Colonic mucosa (tissue), 4 donors: Measurements from ENCODE around the gene R3HDML. TPM values are rescaled to one million over a fixed set of nuclear protein-coding genes. Genes with fewer than 3 reads are reported as not detected.

Experiments used
- DNase-seq: peaks from one replicate; pipeline ENCODE4 v3.0.0-alpha.2; 2020
- H3K27ac ChIP-seq: fragments of 200-600 bp; one replicate; pipeline ENCODE4 v1.8.0; 2021
- H3K27me3 ChIP-seq: fragments of 200-600 bp; one replicate; pipeline ENCODE4 v1.8.0; 2021
- H3K36me3 ChIP-seq: fragments of 200-600 bp; one replicate; pipeline ENCODE4 v1.8.0; 2021
- H3K4me1 ChIP-seq: fragments of 200-600 bp; one replicate; pipeline ENCODE4 v1.8.0; 2021; ENCODE audit warnings: mild to moderate bottlenecking
- H3K4me3 ChIP-seq: fragments of 200-600 bp; one replicate; pipeline ENCODE4 v1.8.0; 2021
- H3K9ac ChIP-seq, 2 donors: one replicate each; pipeline ENCODE4 v1.7.0; 2013; ENCODE audit warnings: control low read depth in 2 of 2, low read depth in 2 of 2, low read length in 2 of 2
- H3K9me3 ChIP-seq: fragments of 200-600 bp; one replicate; pipeline ENCODE4 v1.8.0; 2021
- CTCF ChIP-seq: fragments of 200-600 bp; IDR thresholded peaks from one replicate; pipeline ENCODE4 v1.8.0; 2022; ENCODE audit warnings: antibody characterized with exemption, mild to moderate bottlenecking
- intact Hi-C: fragments of 100-400 bp; cut with DNase I; formaldehyde crosslinking; loops from one replicate; pipeline ENCODE4 v1.14.1; 2022
- total RNA-seq, 2 donors: library from RNA; stranded (reverse); fragmentation: NEBNext Ultra II Directional in 1 of 2; extraction: Animal tissue kit (Norgen Biotek cat#: 25700) in 1 of 2; gene quantifications; one replicate each; pipeline ENCODE4 v1.2.1, GENCODE V29; 2021
- donor health status: healthy.
- donor health status: DM: no; HTN: no; CAD: no.
- donor health status: DM: no; HTN: no; CAD: no.

The R3HDML gene
- total RNA-seq, 2 donors from 2014 or later, result not detected

GRCh38 chr20:44306927-44307326, 29.9 kb upstream of the R3HDML start:
- no peaks in the 10 kb centered on the region for H3K36me3 ChIP-seq
- no peak for TF ChIP-seq CTCF
- H3K9ac ChIP-seq, result no peak overlapping the region
- no peak overlapping the region for H3K27ac ChIP-seq
- no peak for DNase-seq
- intact Hi-C loops, result no loop called here
- H3K9me3 ChIP-seq, result no peaks in the 10 kb centered on the region
- H3K27me3 ChIP-seq, result no peaks in the 10 kb centered on the region
- H3K4me1 ChIP-seq, result peaks cover 4% of the 10 kb centered on the region
- no peak overlapping the region for H3K4me3 ChIP-seq

- intact Hi-C loops, result loop anchor here (2.0 to 10.0 kb wide), 3 partner anchors 75 to 155 kb away; no protein-coding TSS in a partner anchor
- Histone ChIP-seq H3K36me3 (no peaks in the 10 kb centered on the region), H3K9me3 (no peaks in the 10 kb centered on the region), H3K9ac (peak overlapping the region; percentile 89 to 97), H3K27ac (peak overlapping the region; percentile 56), H3K4me3 (peak overlapping the region; percentile 97), H3K4me1 (peaks cover 4% of the 10 kb centered on the region), H3K27me3 (no peaks in the 10 kb centered on the region)
- DNase-seq, result peak; percentile 73
- TF ChIP-seq CTCF, result no peak
These were observed 26.8 kb upstream of the R3HDML start for GRCh38 chr20:44309763-44310663.

- H3K4me3 ChIP-seq, result peak within 1 kb of the TSS; percentile 97
- intact Hi-C loops, result loop anchor here (2.0 to 10.0 kb wide), 3 partner anchors 74 to 154 kb away; no protein-coding TSS in a partner anchor
- H3K9me3 ChIP-seq, result no peaks in the 10 kb centered on the region
- H3K27ac ChIP-seq, result peak within 1 kb of the TSS; percentile 56
- DNase-seq, result peak; percentile 99
- H3K4me1 ChIP-seq, result peaks cover 4% of the 10 kb centered on the region
- peak within 1 kb of the TSS; percentile 89 to 97 for H3K9ac ChIP-seq
- peak; percentile 84 for TF ChIP-seq CTCF
- H3K36me3 ChIP-seq, result no peaks in the 10 kb centered on the region
- no peaks in the 10 kb centered on the region for H3K27me3 ChIP-seq
These were observed 25.9 kb upstream of the R3HDML start, which contains the start of gene FITM2 for GRCh38 chr20:44310664-44311639. TSS of gene FITM2 (minus strand) at chr20:44311202. CDS start at chr20:44311148, 54 bp downstream.

GRCh38 chr20:44314870-44315269, 22.0 kb upstream of the R3HDML start:
- intact Hi-C loops, result loop anchor here (10.0 kb wide), 2 partner anchors 70 to 150 kb away; no protein-coding TSS in a partner anchor
- Histone ChIP-seq H3K9ac (no peak overlapping the region), H3K27me3 (no peaks in the 10 kb centered on the region), H3K27ac (no peak overlapping the region), H3K4me1 (no peaks in the 10 kb centered on the region), H3K9me3 (no peaks in the 10 kb centered on the region), H3K4me3 (no peak overlapping the region), H3K36me3 (no peaks in the 10 kb centered on the region)
- TF ChIP-seq CTCF, result no peak
- DNase-seq, result no peak
